IMR-90 (cell line): ENCODE results near the gene TCF4. TPM values are rescaled to one million over a fixed set of nuclear protein-coding genes. Genes with fewer than 3 reads are reported as not detected.

Experiments
- ATAC-seq: fragments of 200-7000 bp; cut with Tn5 transposase; 2 replicates; pipeline ENCODE4 v1.9.1; 2020; ENCODE audit warnings: low read depth, mild to moderate bottlenecking, moderate library complexity
- BruUV-seq: library from RNA; stranded (reverse); fragments of 400-500 nt; replicated peaks from 2 replicates; lab custom pipeline; 2021; lab: Mats Ljungman, UMichigan
- CTCF ChIA-PET: fragments of 300-600 bp; formaldehyde crosslinking; extraction: SDS; loops from one replicate; lab custom pipeline; 2021; ENCODE audit warnings: antibody characterized with exemption; lab: Yijun Ruan, JAX
- POLR2A ChIA-PET: fragments of 300-600 bp; sonication (Branson Sonifier 250); formaldehyde crosslinking; loops from one replicate; lab custom pipeline; 2022; ENCODE audit warnings: antibody characterized with exemption; ENCODE audit not compliant: unreplicated experiment; lab: Charles Lee
- DNase-seq: peaks from one replicate; pipeline ENCODE4 v3.0.0; 2013
- H2AFZ ChIP-seq: replicated peaks from 2 replicates; pipeline ENCODE3; 2013; ENCODE audit warnings: low read length, mild to moderate bottlenecking; ENCODE audit not compliant: poor library complexity
- H2AK5ac ChIP-seq: 2 replicates; pipeline ENCODE4 v1.6.1; 2013; ENCODE audit warnings: low read depth, low read length, inconsistent platforms
- H2AK9ac ChIP-seq: replicated peaks from 2 replicates; pipeline ENCODE3; 2013; ENCODE audit warnings: mild to moderate bottlenecking, low read depth, low read length, moderate library complexity; ENCODE audit not compliant: poor library complexity
- H2BK120ac ChIP-seq: 2 replicates; pipeline ENCODE4 v1.6.1; 2013; ENCODE audit warnings: low read depth, low read length, inconsistent platforms
- H2BK15ac ChIP-seq: 3 replicates; pipeline ENCODE4 v1.6.1; 2013; ENCODE audit warnings: low read depth, low read length, inconsistent platforms
- H2BK20ac ChIP-seq: 2 replicates; pipeline ENCODE4 v1.6.1; 2013; ENCODE audit warnings: low read depth, mild to moderate bottlenecking, inconsistent platforms, low read length, moderate library complexity
- H2BK5ac ChIP-seq: 2 replicates; pipeline ENCODE4 v1.6.1; 2013; ENCODE audit warnings: mild to moderate bottlenecking, low read depth, low read length, inconsistent platforms; ENCODE audit not compliant: poor library complexity, severe bottlenecking
- H3K14ac ChIP-seq: replicated peaks from 2 replicates; pipeline ENCODE4 v1.6.1; 2013; ENCODE audit warnings: low read depth, low read length, inconsistent platforms
- H3K18ac ChIP-seq: 2 replicates; pipeline ENCODE4 v1.6.1; 2013; ENCODE audit warnings: low read depth, low read length, control low read depth
- H3K23ac ChIP-seq: 2 replicates; pipeline ENCODE4 v1.6.1; 2013; ENCODE audit warnings: low read depth, low read length, inconsistent platforms
- H3K27ac ChIP-seq: 2 replicates; pipeline ENCODE4 v1.5.1; 2013; ENCODE audit warnings: mild to moderate bottlenecking, control low read depth, low read length; ENCODE audit not compliant: insufficient read depth
- H3K27me3 ChIP-seq: 2 replicates; pipeline ENCODE4 v1.6.1; 2013; ENCODE audit warnings: low read length; ENCODE audit not compliant: control insufficient read depth, insufficient read depth
- H3K36me3 ChIP-seq: 2 replicates; pipeline ENCODE4 v1.6.1; 2013; ENCODE audit warnings: low read length, mixed read lengths; ENCODE audit not compliant: control insufficient read depth, insufficient read depth
- H3K4ac ChIP-seq: 2 replicates; pipeline ENCODE4 v1.6.1; 2013; ENCODE audit warnings: low read depth, low read length, inconsistent platforms
- H3K4me1 ChIP-seq: 2 replicates; pipeline ENCODE4 v1.6.1; 2013; ENCODE audit warnings: low read length, mixed read lengths; ENCODE audit not compliant: control insufficient read depth, insufficient read depth
- H3K4me2 ChIP-seq: 2 replicates; pipeline ENCODE4 v1.6.1; 2013; ENCODE audit warnings: low read depth, mild to moderate bottlenecking, control low read depth, low read length, moderate library complexity
- H3K4me3 ChIP-seq: 2 replicates; pipeline ENCODE4 v1.5.1; 2013; ENCODE audit warnings: low read depth, mild to moderate bottlenecking, control low read depth, low read length, moderate library complexity; ENCODE audit not compliant: insufficient read depth
- H3K56ac ChIP-seq: 2 replicates; pipeline ENCODE4 v1.6.1; 2013; ENCODE audit warnings: low read length, inconsistent platforms; ENCODE audit not compliant: insufficient read depth; ENCODE audit errors: extremely low read depth
- H3K79me1 ChIP-seq, 2 experiments: 2 replicates each; pipeline ENCODE4 v1.6.1; 2013; ENCODE audit warnings: low read length in 2 of 2, inconsistent platforms in 1 of 2, low read depth in 1 of 2
- H3K9ac ChIP-seq: 2 replicates; pipeline ENCODE4 v1.6.1; 2013; ENCODE audit warnings: low read depth, low read length, control low read depth
- H3K9me1 ChIP-seq: 2 replicates; pipeline ENCODE4 v1.6.1; 2013; ENCODE audit warnings: low read length, inconsistent platforms; ENCODE audit not compliant: insufficient read depth
- H3K9me3 ChIP-seq: 2 replicates; pipeline ENCODE4 v1.6.1; 2013; ENCODE audit warnings: low read length; ENCODE audit not compliant: control insufficient read depth, insufficient read depth
- H4K20me1 ChIP-seq: 2 replicates; pipeline ENCODE4 v1.6.1; 2013; ENCODE audit warnings: low read length, inconsistent platforms; ENCODE audit not compliant: insufficient read depth
- H4K5ac ChIP-seq: 2 replicates; pipeline ENCODE4 v1.6.1; 2013; ENCODE audit warnings: mild to moderate bottlenecking, low read depth, low read length, control low read depth
- H4K8ac ChIP-seq, 2 experiments: 2 replicates each; pipeline ENCODE4 v1.6.1; 2013; ENCODE audit warnings: low read depth in 2 of 2, low read length in 2 of 2, control low read depth in 1 of 2, inconsistent platforms in 1 of 2
- H4K91ac ChIP-seq: 2 replicates; pipeline ENCODE4 v1.6.1; 2013; ENCODE audit warnings: low read depth, low read length, inconsistent platforms; ENCODE audit not compliant: insufficient read depth
- ELK1 ChIP-seq: fragments of 150-350 bp; IDR thresholded peaks from 2 replicates; pipeline ENCODE4 v1.6.1; 2016; ENCODE audit warnings: low read depth, mild to moderate bottlenecking, low read length, moderate library complexity, borderline replicate concordance
- FOS ChIP-seq: fragments of 150-350 bp; IDR thresholded peaks from 2 replicates; pipeline ENCODE4 v1.6.1; 2016; ENCODE audit warnings: low read depth, low read length
- USF2 ChIP-seq: fragments of 150-350 bp; IDR thresholded peaks from 2 replicates; pipeline ENCODE4 v1.6.1; 2017; ENCODE audit warnings: mild to moderate bottlenecking, antibody characterized with exemption, low read length, low read depth
- WGBS, 2 experiments: methylation state at CpG; one replicate each; pipeline versions ENCODE4 v1.1.5 to v1.1.7; 2013; ENCODE audit warnings: missing lambda C conversion rate in 2 of 2; ENCODE audit not compliant: insufficient read length in 1 of 2; ENCODE audit errors: extremely low coverage in 2 of 2; 5-methylcytosine and 5-hydroxymethylcytosine counted together
- dilution Hi-C: fragments of 300-500 bp; cut with HindIII; formaldehyde crosslinking; loops from one replicate; pipeline ENCODE4 v1.14.3; 2018; ENCODE audit warnings: low sequenced_read_pairs; ENCODE audit not compliant: unreplicated experiment
- in situ Hi-C: fragments of 300-500 bp; cut with MboI; formaldehyde crosslinking; loops from 3 replicates; pipeline ENCODE4 v1.14.3; 2019; ENCODE audit warnings: low sequenced_read_pairs, inconsistent platforms, mixed read lengths
- intact Hi-C: fragments of 100-400 bp; cut with micrococcal nuclease; formaldehyde crosslinking; loops from 2 replicates; pipeline ENCODE4 v1.10.0; 2022
- polyA plus RNA-seq, 3 experiments: library from polyadenylated mRNA; depleted of rRNA; stranded (reverse); fragments of >200 nt; gene quantifications; 2 replicates each; pipeline ENCODE4 v1.2.3, GENCODE V29; 2012; ENCODE audit warnings: low replicate concordance in 1 of 3
- total RNA-seq: library from RNA; depleted of rRNA; stranded (reverse); fragments of >200 nt; gene quantifications from 2 replicates; pipeline ENCODE4 v1.2.3, GENCODE V29; 2012

Gene TCF4
- total and polyA plus RNA-seq, 2 of the 4 experiments (the other 2 are of a cell fraction), result 30.0 to 87.1 TPM

- no peak overlapping the region for H2BK15ac ChIP-seq
- H2AK5ac ChIP-seq, result no peak overlapping the region
- no peak overlapping the region for H3K4ac ChIP-seq
- no TSS peak for BruUV-seq
- ChIA-PET CTCF (no interaction called here), POLR2A (no interaction called here)
- no peaks in the 10 kb centered on the region for H3K9me3 ChIP-seq
- DNase-seq, result no peak
- H3K4me3 ChIP-seq, result no peak overlapping the region
- no peak overlapping the region for H2BK120ac ChIP-seq
- intact Hi-C loops (no loop called here), dilution Hi-C loops (no loop called here), in situ Hi-C loops (no loop called here)
- no peak overlapping the region for H4K91ac ChIP-seq
- H3K14ac ChIP-seq, result no peak overlapping the region
- no peak overlapping the region for H3K4me2 ChIP-seq
- no CpG with 5 or more reads among the region's 3 CpGs for WGBS, 2 experiments
- no peak overlapping the region for H3K27ac ChIP-seq
- H3K27me3 ChIP-seq, result no peaks in the 10 kb centered on the region
- ATAC-seq, result no peak
- no peak overlapping the region for H3K56ac ChIP-seq
- no peak overlapping the region for H2AFZ ChIP-seq
- no peak overlapping the region for H4K8ac ChIP-seq
- peaks cover 10% of the 10 kb centered on the region for H3K9me1 ChIP-seq
- peaks cover 2% of the 10 kb centered on the region for H3K4me1 ChIP-seq
- no peak overlapping the region for H4K5ac ChIP-seq
- no peak overlapping the region for H2BK20ac ChIP-seq
- no peak overlapping the region for H3K9ac ChIP-seq
- no peak overlapping the region for H3K18ac ChIP-seq
- H3K79me1 ChIP-seq, result peaks cover 28 to 47% of the 10 kb centered on the region in 2 experiments
- no peak overlapping the region for H2BK5ac ChIP-seq
- peaks cover 27% of the 10 kb centered on the region for H3K36me3 ChIP-seq
- no peaks in the 10 kb centered on the region for H4K20me1 ChIP-seq
- no peak overlapping the region for H2AK9ac ChIP-seq
- no peak for TF ChIP-seq ELK1
- TF ChIP-seq USF2, result no peak
- TF ChIP-seq FOS, result no peak
- H3K23ac ChIP-seq, result no peak overlapping the region
Measured at GRCh38 chr18:55268151-55268601, 319.8 kb downstream of the TCF4 start.
